CD4-positive, alpha-beta T cell (primary cell): ENCODE data around the gene QPCTL. TPM values are rescaled to one million over a fixed set of nuclear protein-coding genes. Genes with fewer than 3 reads are reported as not detected.
A peak's percentile ranks its signal among the peaks of the same experiment; 100 is the strongest.

Source experiments
- ATAC-seq: fragments of 200-7000 bp; cut with Tn5 transposase; one replicate; pipeline ENCODE4 v1.10.0; 2022; ENCODE audit warnings: mild to moderate bottlenecking; ENCODE audit not compliant: poor library complexity
- CTCF ChIA-PET: fragments of 350-600 bp; sonication (Branson Sonifier 250); formaldehyde crosslinking; loops from one replicate; lab custom pipeline; 2021; ENCODE audit warnings: antibody characterized with exemption, inconsistent platforms; lab: Charles Lee
- POLR2A ChIA-PET: fragments of 350-600 bp; sonication (Branson Sonifier 250); formaldehyde crosslinking; loops from one replicate; lab custom pipeline; 2021; ENCODE audit warnings: antibody characterized with exemption, inconsistent platforms; lab: Charles Lee
- DNase-seq, 14 experiments: peaks; one replicate each; pipeline ENCODE4 v3.0.0-alpha.2; 2013 to 2020; ENCODE audit warnings: mixed read lengths in 2 of 14
- H3K27ac ChIP-seq, 2 donors: one replicate each; pipeline versions ENCODE4 v1.5.1 to v1.7.0; 2013; ENCODE audit warnings: low read length in 2 of 2, low read depth in 1 of 2, mild to moderate bottlenecking in 1 of 2
- H3K27me3 ChIP-seq, 2 experiments: 1 replicate in 1 of 2; 2 replicates in 1 of 2; pipeline versions ENCODE4 v1.6.1 to v1.7.0; 2013; ENCODE audit warnings: low read length in 2 of 2, control low read depth in 1 of 2, mild to moderate bottlenecking in 1 of 2, moderate library complexity in 1 of 2; ENCODE audit not compliant: insufficient read depth in 2 of 2, control insufficient read depth in 1 of 2
- H3K36me3 ChIP-seq: one replicate; pipeline ENCODE4 v1.6.1; 2013; ENCODE audit warnings: low read length, control low read depth; ENCODE audit not compliant: insufficient read depth
- H3K4me1 ChIP-seq: one replicate; pipeline ENCODE4 v1.6.1; 2013; ENCODE audit warnings: low read length, control low read depth; ENCODE audit not compliant: insufficient read depth
- H3K4me3 ChIP-seq: one replicate; pipeline ENCODE4 v1.5.1; 2013; ENCODE audit warnings: mild to moderate bottlenecking, low read length, moderate library complexity
- H3K9me3 ChIP-seq, 2 experiments: 1 replicate in 1 of 2; 2 replicates in 1 of 2; pipeline versions ENCODE4 v1.6.1 to v1.7.0; 2013; ENCODE audit warnings: low read length in 2 of 2, mild to moderate bottlenecking in 2 of 2, control low read depth in 1 of 2, moderate library complexity in 1 of 2; ENCODE audit not compliant: control insufficient read depth in 1 of 2, insufficient read depth in 1 of 2
- H3K27ac Mint-ChIP-seq: one replicate; pipeline ENCODE4 v1.8.0; 2020; ENCODE audit warnings: mixed read lengths
- H3K27me3 Mint-ChIP-seq: one replicate; pipeline ENCODE4 v1.8.0; 2021; ENCODE audit warnings: mixed read lengths
- H3K36me3 Mint-ChIP-seq: one replicate; pipeline ENCODE4 v1.8.0; 2021; ENCODE audit warnings: low read depth, mixed read lengths
- H3K4me1 Mint-ChIP-seq: one replicate; pipeline ENCODE4 v1.8.0; 2021; ENCODE audit warnings: low read depth, mixed read lengths
- H3K4me3 Mint-ChIP-seq: one replicate; pipeline ENCODE4 v1.8.0; 2020; ENCODE audit warnings: mild to moderate bottlenecking, mixed read lengths
- H3K9me3 Mint-ChIP-seq: one replicate; pipeline ENCODE4 v1.8.0; 2020; ENCODE audit warnings: mixed read lengths
- CTCF ChIP-seq: fragments of 200-600 bp; IDR thresholded peaks from one replicate; pipeline ENCODE4 v1.8.0; 2022; ENCODE audit warnings: antibody characterized with exemption, mild to moderate bottlenecking
- intact Hi-C, 2 experiments: fragments of 100-400 bp; cut with DNase I in 1 of 2; cut with micrococcal nuclease in 1 of 2; formaldehyde crosslinking; loops; one replicate each; pipeline versions ENCODE4 v1.15.1 to v1.9.0; 2023 to 2025; cut with DNase I, micrococcal nuclease
- polyA plus RNA-seq, 2 donors: library from polyadenylated mRNA; unstranded; fragments of 120-200 nt; gene quantifications; one replicate each; pipeline ENCODE4 v1.2.1, GENCODE V29; 2013
- total RNA-seq, 174 experiments: library from RNA in 2 of 174; stranded (reverse) in 2 of 174; gene quantifications; one replicate each; pipeline ENCODE4 v1.2.3 and lab custom pipeline; 2021 to 2026

QPCTL gene
- total RNA-seq: 1 to 10 TPM; 3.7 to 5.0 TPM
- polyA plus RNA-seq (2013, experiment 1 of 2): 4.4 TPM
- polyA plus RNA-seq (2013, experiment 2 of 2): 4.7 TPM
- 4.5 to 26.1 (median 9.7) reads per million in 172 experiments for total RNA-seq (lab: John Stamatoyannopoulos, UW)

- intact Hi-C loops: loop anchor here (1.0 to 10.0 kb wide), 9 partner anchors 16 to 518 kb away; partner anchors contain the start of genes OPA3 (in 2 of the 2), BLOC1S3 (in 1 of the 2), FBXO46 (in 1 of the 2) and TRAPPC6A (in 1 of the 2)
Observed at GRCh38 chr19:45692187-45693105, at the start of gene QPCTL. TSS of gene QPCTL (plus strand) at chr19:45692666. CDS start at chr19:45692704, 38 bp downstream.

GRCh38 chr19:45643024-45643926, 49.2 kb upstream of the QPCTL start:
- no peaks in the 10 kb centered on the region for H3K9me3 Mint-ChIP-seq
- peak overlapping the region; percentile 91 to 92 for H3K27ac ChIP-seq
- ChIA-PET CTCF (interaction anchor here (0.9 to 3.9 kb wide), 25 partner anchors 8 to 239 kb away, joined by 3 to 35 read pairs (median 5); partner anchors contain the start of genes FOSB, GIPR, OPA3 and PPM1N), POLR2A (interaction anchor here (0.7 to 2.1 kb wide), 11 partner anchors 30 to 1802 kb away, joined by 3 to 17 read pairs (median 3); partner anchors contain the start of genes PPM1N and RTN2)
- H3K4me1 ChIP-seq: peaks cover 72% of the 10 kb centered on the region
- H3K4me3 ChIP-seq: peak overlapping the region; percentile 66
- DNase-seq (peak; percentile 77 to 93 (median 88)), ATAC-seq (peak; percentile 35)
- intact Hi-C loops: loop anchor here (1.0 to 5.0 kb wide), 7 partner anchors 36 to 216 kb away; partner anchors contain the start of genes QPCTL (in 1 of the 2), SNRPD2 (in 1 of the 2) and VASP (in 1 of the 2)
- peaks cover 6% of the 10 kb centered on the region for H3K36me3 Mint-ChIP-seq
- peak overlapping the region; percentile 74 for H3K4me3 Mint-ChIP-seq
- no peaks in the 10 kb centered on the region for H3K36me3 ChIP-seq
- no peaks in the 10 kb centered on the region for H3K9me3 ChIP-seq
- H3K27me3 Mint-ChIP-seq: no peaks in the 10 kb centered on the region
- H3K27ac Mint-ChIP-seq: peak overlapping the region; percentile 72
- TF ChIP-seq CTCF: peak; percentile 96
- peaks cover 58% of the 10 kb centered on the region for H3K4me1 Mint-ChIP-seq
- H3K27me3 ChIP-seq: no peaks in the 10 kb centered on the region

More at GRCh38 chr19:45692187-45693105, at the start of gene QPCTL:
- Histone ChIP-seq H3K4me3 (peak within 1 kb of the TSS; percentile 85), H3K27ac (peak within 1 kb of the TSS; percentile 86 to 93), H3K36me3 (peaks cover 32% of the 10 kb centered on the region), H3K9me3 (no peaks in the 10 kb centered on the region), H3K4me1 (peaks cover 39% of the 10 kb centered on the region), H3K27me3 (no peaks in the 10 kb centered on the region)
- peak; percentile 92 to 99 (median 94) for DNase-seq
- POLR2A ChIA-PET: interaction anchor here (0.6 to 2.7 kb wide), 19 partner anchors 9 to 253 kb away, joined by 3 to 48 read pairs (median 4); partner anchors contain the start of genes FBXO46, FOSB and SIX5
- H3K27me3 Mint-ChIP-seq: no peaks in the 10 kb centered on the region
- TF ChIP-seq CTCF: no peak
- H3K9me3 Mint-ChIP-seq: no peaks in the 10 kb centered on the region
- ATAC-seq: peak; percentile 87
- peaks cover 33% of the 10 kb centered on the region for H3K4me1 Mint-ChIP-seq
- peak within 1 kb of the TSS; percentile 96 for H3K4me3 Mint-ChIP-seq
- CTCF ChIA-PET: interaction anchor here (0.5 to 4.8 kb wide), 15 partner anchors 10 to 703 kb away, joined by 3 to 29 read pairs (median 8); partner anchors contain the start of genes FBXO46, OPA3 and SIX5
- peaks cover 51% of the 10 kb centered on the region for H3K36me3 Mint-ChIP-seq
- H3K27ac Mint-ChIP-seq: peak within 1 kb of the TSS; percentile 95
